HG03097 (cell line): ENCODE measurements around the gene MRAP2.
"Not testable (repeated sequence)": the region's sequence is repeated elsewhere in the genome, so short reads cannot be mapped to it uniquely, and the experiment has no call there.

ENCODE experiments used
- ATAC-seq: cut with Tn5 transposase; IDR thresholded peaks from one replicate; pipeline ENCODE4 v1.9.1; 2021; ENCODE audit not compliant: unreplicated experiment, low FRiP score

The MRAP2 gene

GRCh38 chr6:84027340-84028181, 6.0 kb upstream of the MRAP2 start:
- no peak for ATAC-seq

GRCh38 chr6:84028350-84028749, 5.2 kb upstream of the MRAP2 start:
- ATAC-seq, result no peak

GRCh38 chr6:84032000-84032399, 1.6 kb upstream of the MRAP2 start:
- not testable (repeated sequence) for ATAC-seq

GRCh38 chr6:84035484-84035883, 1.9 kb downstream of the MRAP2 start:
- no peak for ATAC-seq

GRCh38 chr6:84037425-84038089, 4.0 kb downstream of the MRAP2 start:
- ATAC-seq, result no peak

- ATAC-seq, result no peak
These were observed 9.0 kb downstream of the MRAP2 start for GRCh38 chr6:84042603-84043002.

GRCh38 chr6:84043555-84043954, 10.0 kb downstream of the MRAP2 start:
- no peak for ATAC-seq

GRCh38 chr6:84046755-84047154, 13.2 kb downstream of the MRAP2 start:
- ATAC-seq, result no peak

- ATAC-seq, result no peak
These were observed 15.0 kb downstream of the MRAP2 start for GRCh38 chr6:84048588-84048987.

GRCh38 chr6:84050408-84050807, 16.8 kb downstream of the MRAP2 start:
- no peak for ATAC-seq

GRCh38 chr6:84052204-84052882, 18.8 kb downstream of the MRAP2 start:
- no peak for ATAC-seq

GRCh38 chr6:84052883-84053241, 19.3 kb downstream of the MRAP2 start:
- no peak for ATAC-seq

GRCh38 chr6:84055647-84056046, 22.1 kb downstream of the MRAP2 start:
- ATAC-seq, result no peak

- ATAC-seq, result no peak
These were observed 24.3 kb downstream of the MRAP2 start for GRCh38 chr6:84057908-84058307.

GRCh38 chr6:84059082-84059481, 25.5 kb downstream of the MRAP2 start:
- no peak for ATAC-seq

GRCh38 chr6:84061174-84061573, 27.6 kb downstream of the MRAP2 start:
- no peak for ATAC-seq

- no peak for ATAC-seq
These were observed 28.2 kb downstream of the MRAP2 start for GRCh38 chr6:84061613-84062398.

GRCh38 chr6:84062519-84063154, 29.1 kb downstream of the MRAP2 start:
- ATAC-seq, result no peak

GRCh38 chr6:84065693-84066290, 32.2 kb downstream of the MRAP2 start:
- ATAC-seq, result no peak

- no peak for ATAC-seq
These were observed 33.0 kb downstream of the MRAP2 start for GRCh38 chr6:84066536-84066935.
